SJSA1 (cell line): ENCODE data around the gene SLC35F3. TPM values are rescaled to one million over a fixed set of nuclear protein-coding genes. Genes with fewer than 3 reads are reported as not detected.
"Not testable (repeated sequence)": the region's sequence is repeated elsewhere in the genome, so short reads cannot be mapped to it uniquely, and the experiment has no call there.

Source experiments
- DNase-seq, 2 experiments: peaks; one replicate each; pipeline ENCODE4 v3.0.0-alpha.2; 2015 to 2020; ENCODE audit warnings: low spot score in 2 of 2, low read depth in 1 of 2
- H3K27ac ChIP-seq: fragments of 250-450 bp; sonication (Bioruptor Pico); 2 replicates; pipeline ENCODE4 v1.5.1; 2020; ENCODE audit warnings: mild to moderate bottlenecking, moderate library complexity
- H3K27me3 ChIP-seq: fragments of 250-450 bp; sonication (Bioruptor Pico); replicated peaks from 2 replicates; pipeline ENCODE4 v1.5.1; 2020; ENCODE audit warnings: mild to moderate bottlenecking, moderate library complexity
- H3K36me3 ChIP-seq: fragments of 250-450 bp; sonication (Bioruptor Pico); 2 replicates; pipeline ENCODE4 v1.5.1; 2020; ENCODE audit warnings: mild to moderate bottlenecking
- H3K4me1 ChIP-seq: fragments of 250-450 bp; sonication (Bioruptor Pico); replicated peaks from 2 replicates; pipeline ENCODE4 v1.6.1; 2021; ENCODE audit warnings: mild to moderate bottlenecking
- H3K4me3 ChIP-seq: fragments of 250-450 bp; sonication (Bioruptor Pico); 2 replicates; pipeline ENCODE4 v1.5.1; 2020; ENCODE audit warnings: mild to moderate bottlenecking
- H3K9me3 ChIP-seq: fragments of 250-450 bp; sonication (Bioruptor Pico); replicated peaks from 2 replicates; pipeline ENCODE4 v1.5.1; 2020; ENCODE audit warnings: mild to moderate bottlenecking
- total RNA-seq: library from RNA; depleted of rRNA; stranded (reverse); fragments of >200 nt; shearing (Covaris generic); gene quantifications from 2 replicates; pipeline ENCODE4 v1.2.3, GENCODE V29; 2014

The SLC35F3 gene
- total RNA-seq, 1 experiment from 2014 or later = not detected

DNA sequence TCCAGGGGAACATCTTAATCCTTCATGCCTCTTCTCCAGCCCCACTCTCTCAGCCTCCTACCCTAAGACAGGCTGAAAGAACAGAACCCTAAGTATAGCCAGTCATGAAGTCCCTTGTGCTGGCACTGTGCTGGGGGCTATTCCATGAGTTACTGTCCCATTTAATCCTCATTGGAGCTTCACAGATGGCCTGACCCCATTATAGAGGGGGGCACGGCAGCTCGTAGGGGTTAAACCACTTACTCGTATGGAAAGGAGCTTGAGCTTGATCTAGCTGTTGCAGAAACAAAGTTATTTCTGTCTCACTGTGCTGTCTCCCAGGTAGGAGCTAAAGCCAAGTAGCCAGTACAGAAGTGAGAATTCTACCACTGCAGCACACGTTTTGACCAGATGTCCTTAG lies 265.6 kb downstream of the SLC35F3 start:
- Histone ChIP-seq H3K27me3 (peaks cover 2% of the 10 kb centered on the region), H3K4me3 (no peak overlapping the region), H3K9me3 (no peaks in the 10 kb centered on the region), H3K4me1 (no peaks in the 10 kb centered on the region), H3K27ac (no peak overlapping the region), H3K36me3 (no peaks in the 10 kb centered on the region)
- DNase-seq = no peak

- Histone ChIP-seq H3K27me3 (peaks cover 2% of the 10 kb centered on the region), H3K9me3 (no peaks in the 10 kb centered on the region), H3K4me1 (no peaks in the 10 kb centered on the region), H3K36me3 (no peaks in the 10 kb centered on the region), H3K4me3 (no peak overlapping the region), H3K27ac (no peak overlapping the region)
- no peak for DNase-seq
These were observed 266.1 kb downstream of the SLC35F3 start for GRCh38 chr1:234170622-234171021.

DNA sequence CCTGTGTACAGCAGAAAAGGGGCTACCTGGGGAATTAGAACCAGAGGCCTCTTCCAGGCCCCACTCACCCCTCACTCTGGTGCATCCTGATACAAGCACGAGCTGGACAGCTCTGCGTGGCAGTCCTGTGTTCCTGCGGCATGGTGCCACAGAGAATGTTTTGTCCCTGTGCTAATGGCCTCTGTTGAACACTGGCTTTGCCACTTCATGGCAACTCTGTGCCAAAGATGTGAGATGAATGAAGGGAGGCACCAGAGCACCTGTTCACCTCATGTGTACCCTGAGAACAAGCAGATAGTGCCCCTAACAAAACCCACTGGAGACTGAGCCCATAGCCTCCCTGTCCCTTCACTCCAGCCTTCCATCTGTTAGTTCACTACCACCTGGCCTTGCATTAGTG lies 269.5 kb downstream of the SLC35F3 start:
- Histone ChIP-seq H3K36me3 (no peaks in the 10 kb centered on the region), H3K27ac (no peak overlapping the region), H3K9me3 (no peaks in the 10 kb centered on the region), H3K27me3 (peaks cover under 1% of the 10 kb centered on the region), H3K4me1 (no peaks in the 10 kb centered on the region), H3K4me3 (no peak overlapping the region)
- no peak for DNase-seq

DNA sequence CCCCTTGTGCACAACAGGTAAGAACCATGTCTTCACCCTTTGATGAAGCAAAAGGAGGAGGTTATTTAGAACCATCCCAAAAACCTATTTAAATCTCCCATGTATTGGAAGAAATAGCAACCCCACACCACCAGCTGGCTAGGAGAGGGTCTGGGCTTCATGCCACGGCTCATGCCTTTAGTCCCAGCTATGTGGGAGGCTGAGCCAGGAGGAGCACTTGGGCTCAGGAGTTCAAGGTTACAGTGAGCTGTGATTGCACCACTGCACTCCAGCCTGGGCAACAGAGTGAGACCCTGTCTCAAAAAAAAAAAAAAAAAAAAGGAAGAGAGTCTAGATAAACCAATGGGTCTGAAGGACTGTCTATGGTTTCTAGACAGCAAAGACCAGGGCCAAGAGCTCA lies 270.9 kb downstream of the SLC35F3 start:
- no peaks in the 10 kb centered on the region for H3K4me1 ChIP-seq
- no peaks in the 10 kb centered on the region for H3K36me3 ChIP-seq
- no peaks in the 10 kb centered on the region for H3K9me3 ChIP-seq
- no peak overlapping the region for H3K27ac ChIP-seq
- H3K27me3 ChIP-seq = peaks cover 8% of the 10 kb centered on the region
- DNase-seq = no peak
- H3K4me3 ChIP-seq = no peak overlapping the region

DNA sequence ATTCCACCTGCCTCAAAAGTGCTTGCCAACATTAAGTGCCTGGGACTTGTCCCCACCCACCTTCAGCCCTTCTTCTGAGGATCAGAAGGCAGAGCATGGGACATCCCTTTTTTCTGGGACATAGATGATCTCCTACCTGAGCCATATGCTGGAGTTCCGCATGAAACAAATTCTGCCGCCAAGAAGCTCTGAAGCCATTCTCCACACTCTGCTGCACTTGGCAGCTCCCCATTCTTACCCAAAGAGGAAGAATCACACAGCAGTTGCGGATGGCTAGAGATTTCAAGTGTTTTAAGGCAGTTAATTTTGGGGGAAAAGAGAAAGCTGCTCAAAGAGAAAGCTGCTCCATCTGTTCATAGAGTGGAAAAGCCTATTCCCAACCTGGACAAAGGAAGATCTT lies 271.5 kb downstream of the SLC35F3 start:
- Histone ChIP-seq H3K4me3 (no peak overlapping the region), H3K36me3 (no peaks in the 10 kb centered on the region), H3K27ac (no peak overlapping the region), H3K4me1 (no peaks in the 10 kb centered on the region), H3K9me3 (no peaks in the 10 kb centered on the region), H3K27me3 (peaks cover 8% of the 10 kb centered on the region)
- DNase-seq = no peak

GRCh38 chr1:234176847-234177246 lies 272.4 kb downstream of the SLC35F3 start:
- not testable (repeated sequence) for H3K9me3 ChIP-seq, DNase-seq, H3K4me3 ChIP-seq, H3K4me1 ChIP-seq, H3K27me3 ChIP-seq, H3K36me3 ChIP-seq, H3K27ac ChIP-seq

DNA sequence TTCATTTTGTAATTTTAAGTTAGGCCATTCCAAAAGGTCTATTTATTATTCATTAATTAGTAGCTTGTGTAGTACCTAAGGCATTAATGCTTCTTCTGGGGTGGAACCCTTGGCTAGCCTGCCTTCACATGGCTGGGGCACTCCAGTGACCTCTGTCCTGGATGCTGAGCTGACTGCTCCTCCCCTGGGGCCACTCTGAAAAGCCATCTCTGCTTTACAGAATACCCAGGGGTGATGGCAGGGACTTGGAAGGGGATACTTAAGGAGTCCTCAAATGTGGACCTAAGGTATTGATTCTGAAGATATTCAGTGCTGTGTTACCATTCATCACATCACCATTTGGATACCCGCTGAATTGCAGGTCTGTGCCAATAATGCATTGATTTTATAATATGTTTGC lies 281.0 kb downstream of the SLC35F3 start:
- Histone ChIP-seq H3K4me1 (no peaks in the 10 kb centered on the region), H3K27me3 (peaks cover 4% of the 10 kb centered on the region), H3K4me3 (no peak overlapping the region), H3K36me3 (no peaks in the 10 kb centered on the region), H3K9me3 (no peaks in the 10 kb centered on the region), H3K27ac (no peak overlapping the region)
- no peak for DNase-seq

- Histone ChIP-seq H3K36me3 (no peaks in the 10 kb centered on the region), H3K4me3 (no peak overlapping the region), H3K27ac (no peak overlapping the region), H3K9me3 (no peaks in the 10 kb centered on the region), H3K27me3 (peaks cover 4% of the 10 kb centered on the region; the same call in 1 of the 2 replicates), H3K4me1 (no peaks in the 10 kb centered on the region)
- no peak for DNase-seq
These were observed 281.7 kb downstream of the SLC35F3 start for GRCh38 chr1:234186037-234186688.

- Histone ChIP-seq H3K4me3 (no peak overlapping the region), H3K36me3 (no peaks in the 10 kb centered on the region), H3K27ac (no peak overlapping the region), H3K9me3 (no peaks in the 10 kb centered on the region), H3K27me3 (peaks cover 4% of the 10 kb centered on the region; the same call in 1 of the 2 replicates), H3K4me1 (no peaks in the 10 kb centered on the region)
- no peak for DNase-seq
These were observed 283.9 kb downstream of the SLC35F3 start for GRCh38 chr1:234188454-234188792.

- Histone ChIP-seq H3K36me3 (no peaks in the 10 kb centered on the region), H3K4me1 (no peaks in the 10 kb centered on the region), H3K9me3 (no peaks in the 10 kb centered on the region), H3K4me3 (no peak overlapping the region), H3K27ac (no peak overlapping the region), H3K27me3 (peaks cover 1% of the 10 kb centered on the region; the same call in 1 of the 2 replicates)
- DNase-seq = no peak
These were observed 293.4 kb downstream of the SLC35F3 start for GRCh38 chr1:234197839-234198238.

GRCh38 chr1:234199476-234200127 lies 295.1 kb downstream of the SLC35F3 start:
- H3K36me3 ChIP-seq = no peaks in the 10 kb centered on the region
- no peaks in the 10 kb centered on the region for H3K9me3 ChIP-seq
- H3K4me3 ChIP-seq = no peak overlapping the region
- H3K4me1 ChIP-seq = no peaks in the 10 kb centered on the region
- H3K27me3 ChIP-seq = peaks cover 6% of the 10 kb centered on the region; the same call in 1 of the 2 replicates
- DNase-seq = no peak
- H3K27ac ChIP-seq = no peak overlapping the region

DNA sequence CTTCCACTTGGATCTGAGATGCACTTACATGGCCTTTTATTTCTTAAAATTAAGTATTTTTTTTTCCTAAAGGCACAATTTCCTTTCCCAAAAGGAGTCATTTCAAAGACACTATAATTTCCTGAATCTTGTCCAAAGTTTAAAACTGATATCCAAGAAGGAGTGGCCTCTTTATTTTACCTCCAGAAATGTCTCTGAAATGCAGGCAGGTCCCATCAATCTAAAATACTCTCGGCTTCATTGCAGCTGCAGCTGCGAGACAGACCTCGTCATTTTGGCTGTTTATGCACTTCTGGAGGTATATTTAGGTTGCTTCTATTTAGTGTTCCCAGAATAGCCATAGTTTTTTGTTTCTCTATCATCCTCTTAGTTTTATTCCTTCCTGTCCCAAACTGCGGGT lies 296.1 kb downstream of the SLC35F3 start:
- Histone ChIP-seq H3K4me1 (no peaks in the 10 kb centered on the region), H3K36me3 (no peaks in the 10 kb centered on the region), H3K4me3 (no peak overlapping the region), H3K27me3 (peaks cover 6% of the 10 kb centered on the region; the same call in 1 of the 2 replicates), H3K9me3 (no peaks in the 10 kb centered on the region), H3K27ac (no peak overlapping the region)
- no peak for DNase-seq

DNA sequence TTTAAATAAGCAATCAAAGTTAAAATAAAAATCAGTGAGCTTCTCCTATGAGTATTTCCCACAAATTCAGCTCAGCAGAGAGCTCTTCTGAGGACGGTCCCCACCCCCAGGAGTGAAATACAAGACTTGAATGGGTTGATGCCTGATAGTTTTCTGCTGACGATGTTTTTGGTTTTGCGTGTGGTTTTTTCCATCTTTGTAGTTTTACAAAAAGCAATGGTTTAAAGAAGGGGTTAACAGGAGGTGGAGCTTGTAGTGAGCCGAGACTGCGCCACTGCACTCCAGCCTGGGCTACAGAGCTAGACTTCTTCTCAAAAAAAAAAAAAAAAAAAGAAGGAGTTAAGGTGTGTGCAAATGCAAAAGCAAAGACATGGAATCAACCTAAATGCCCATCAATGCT lies 297.1 kb downstream of the SLC35F3 start:
- no peak for DNase-seq
- H3K4me3 ChIP-seq = no peak overlapping the region
- no peak overlapping the region for H3K27ac ChIP-seq
- no peaks in the 10 kb centered on the region for H3K36me3 ChIP-seq
- H3K4me1 ChIP-seq = peaks cover under 1% of the 10 kb centered on the region
- H3K9me3 ChIP-seq = no peaks in the 10 kb centered on the region
- peaks cover 6% of the 10 kb centered on the region; the same call in 1 of the 2 replicates for H3K27me3 ChIP-seq

GRCh38 chr1:234205966-234206365 lies 301.5 kb downstream of the SLC35F3 start:
- H3K4me1 ChIP-seq = peaks cover 6% of the 10 kb centered on the region
- no peak overlapping the region for H3K4me3 ChIP-seq
- no peaks in the 10 kb centered on the region for H3K36me3 ChIP-seq
- no peak for DNase-seq
- no peaks in the 10 kb centered on the region for H3K9me3 ChIP-seq
- peaks cover 6% of the 10 kb centered on the region; the same call in 1 of the 2 replicates for H3K27me3 ChIP-seq
- H3K27ac ChIP-seq = no peak overlapping the region
